SK-N-SH treated with all-trans-retinoic acid at 6 μM for 48 hours (cell line): ENCODE data around the gene TMLHE.

Source experiments
- ATAC-seq: fragments of 200-7000 bp; cut with Tn5 transposase; 3 replicates; pipeline ENCODE4 v1.9.1; 2020; ENCODE audit warnings: mild to moderate bottlenecking, moderate library complexity
- ARNTL ChIP-seq: fragments of 450-650 bp; formaldehyde crosslinking; IDR thresholded peaks from 2 replicates; pipeline ENCODE4 v1.5.0; 2020; ENCODE audit warnings: low read depth, mild to moderate bottlenecking, moderate library complexity, borderline replicate concordance
- CSDC2 ChIP-seq: fragments of 250-450 bp; sonication (Bioruptor Pico); IDR thresholded peaks from 2 replicates; pipeline ENCODE4 v1.5.0; 2020; ENCODE audit warnings: mild to moderate bottlenecking, moderate library complexity
- ESRRG ChIP-seq: fragments of 250-450 bp; sonication (Bioruptor Pico); IDR thresholded peaks from 2 replicates; pipeline ENCODE4 v1.6.1; 2021; ENCODE audit warnings: mild to moderate bottlenecking
- GLIS3 ChIP-seq: fragments of 250-450 bp; sonication (Bioruptor Pico); IDR thresholded peaks from 2 replicates; pipeline ENCODE4 v1.5.0; 2020; ENCODE audit warnings: mild to moderate bottlenecking, moderate library complexity
- ISL1 ChIP-seq: fragments of 250-450 bp; sonication (Bioruptor Pico); IDR thresholded peaks from 2 replicates; pipeline ENCODE4 v2.1.2; 2022; ENCODE audit warnings: mild to moderate bottlenecking, moderate library complexity
- OSR1 ChIP-seq: fragments of 250-450 bp; sonication (Bioruptor Pico); IDR thresholded peaks from 2 replicates; pipeline ENCODE4 v1.8.0; 2022; ENCODE audit warnings: moderate library complexity, mild to moderate bottlenecking, inconsistent platforms
- PPARA ChIP-seq: fragments of 250-450 bp; sonication (Bioruptor Pico); IDR thresholded peaks from 2 replicates; pipeline ENCODE4 v1.5.0; 2020; ENCODE audit warnings: mild to moderate bottlenecking, borderline replicate concordance
- RARB ChIP-seq: fragments of 250-450 bp; sonication (Bioruptor Pico); IDR thresholded peaks from 2 replicates; pipeline ENCODE4 v1.8.0; 2021; ENCODE audit warnings: mild to moderate bottlenecking, moderate library complexity
- SNAI2 ChIP-seq: fragments of 250-450 bp; sonication (Bioruptor Pico); IDR thresholded peaks from 2 replicates; pipeline ENCODE4 v1.5.0; 2020; ENCODE audit warnings: mild to moderate bottlenecking, moderate library complexity
- TCF4 ChIP-seq: fragments of 250-450 bp; sonication (Bioruptor Pico); IDR thresholded peaks from 2 replicates; pipeline ENCODE4 v1.8.0; 2021; ENCODE audit warnings: mild to moderate bottlenecking, moderate library complexity, borderline replicate concordance
- TOX ChIP-seq: fragments of 250-450 bp; sonication (Bioruptor Pico); IDR thresholded peaks from 2 replicates; pipeline ENCODE4 v1.8.0; 2021; ENCODE audit warnings: mild to moderate bottlenecking, moderate library complexity, borderline replicate concordance
- ZC3H10 ChIP-seq: fragments of 250-450 bp; sonication (Bioruptor Pico); IDR thresholded peaks from 2 replicates; pipeline ENCODE4 v1.5.1; 2021; ENCODE audit warnings: mild to moderate bottlenecking, moderate library complexity
- ZFP3 ChIP-seq: fragments of 250-450 bp; sonication (Bioruptor Pico); IDR thresholded peaks from 2 replicates; pipeline ENCODE4 v1.5.0; 2020; ENCODE audit warnings: mild to moderate bottlenecking, moderate library complexity
- ZFP30 ChIP-seq: fragments of 450-650 bp; formaldehyde crosslinking; IDR thresholded peaks from 2 replicates; pipeline ENCODE4 v1.5.0; 2022; ENCODE audit warnings: mild to moderate bottlenecking, moderate library complexity
- ZNF565 ChIP-seq: fragments of 450-650 bp; formaldehyde crosslinking; conservative IDR thresholded peaks from 2 replicates; pipeline ENCODE4 v1.5.0; 2020; ENCODE audit warnings: low read depth, mild to moderate bottlenecking, moderate library complexity
- ZNF70 ChIP-seq: fragments of 450-650 bp; formaldehyde crosslinking; IDR thresholded peaks from 2 replicates; pipeline ENCODE4 v1.5.0; 2020; ENCODE audit warnings: mild to moderate bottlenecking, moderate library complexity
- ZNF8 ChIP-seq: fragments of 450-650 bp; formaldehyde crosslinking; IDR thresholded peaks from 2 replicates; pipeline ENCODE4 v1.5.0; 2020; ENCODE audit warnings: mild to moderate bottlenecking, moderate library complexity
- TF ChIP-seq, protein P1 (sequence below): fragments of 250-450 bp; sonication (Bioruptor Pico); IDR thresholded peaks from 2 replicates; pipeline ENCODE4 v1.5.0; 2020; ENCODE audit warnings: mild to moderate bottlenecking, moderate library complexity
- TF ChIP-seq, protein P2 (sequence below): fragments of 250-450 bp; sonication (Bioruptor Pico); IDR thresholded peaks from 2 replicates; pipeline ENCODE4 v1.8.0; 2020; ENCODE audit warnings: mild to moderate bottlenecking, moderate library complexity, borderline replicate concordance
- TF ChIP-seq, protein P3 (sequence below): fragments of 250-450 bp; sonication (Bioruptor Pico); IDR thresholded peaks from 2 replicates; pipeline ENCODE4 v1.5.1; 2021; ENCODE audit warnings: mild to moderate bottlenecking, moderate library complexity
- TF ChIP-seq, protein P4 (sequence below): fragments of 250-450 bp; sonication (Bioruptor Pico); IDR thresholded peaks from 2 replicates; pipeline ENCODE4 v1.5.1; 2020; ENCODE audit warnings: low read depth, mild to moderate bottlenecking, moderate library complexity
- TF ChIP-seq, protein P5 (sequence below): fragments of 250-450 bp; sonication (Bioruptor Pico); IDR thresholded peaks from 2 replicates; pipeline ENCODE4 v1.8.0; 2021; ENCODE audit warnings: low read depth, mild to moderate bottlenecking, moderate library complexity, borderline replicate concordance

Gene TMLHE

DNA sequence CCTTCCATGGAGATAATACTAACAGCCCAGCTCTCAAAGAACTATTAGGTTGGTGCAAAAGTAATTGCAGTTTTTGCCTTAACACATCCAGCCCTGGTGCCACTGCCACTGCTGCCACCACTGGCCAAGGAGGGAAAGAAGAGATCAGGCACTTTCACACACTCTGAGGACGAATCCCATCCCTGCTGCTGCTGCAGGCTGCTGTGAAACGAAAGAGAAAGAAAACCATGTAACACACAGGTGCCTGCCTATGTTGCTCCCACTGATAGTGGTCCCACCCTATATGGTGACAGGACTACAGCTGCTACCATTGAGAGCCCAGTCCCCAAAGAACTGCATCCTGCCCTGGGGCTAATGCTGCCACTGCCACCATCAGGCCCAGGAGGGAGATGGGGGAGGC, 35.1 kb downstream of the TMLHE start:
- TF ChIP-seq TCF4 (CRISPR knock-in tag) = no peak
- TF ChIP-seq, protein P1, sequence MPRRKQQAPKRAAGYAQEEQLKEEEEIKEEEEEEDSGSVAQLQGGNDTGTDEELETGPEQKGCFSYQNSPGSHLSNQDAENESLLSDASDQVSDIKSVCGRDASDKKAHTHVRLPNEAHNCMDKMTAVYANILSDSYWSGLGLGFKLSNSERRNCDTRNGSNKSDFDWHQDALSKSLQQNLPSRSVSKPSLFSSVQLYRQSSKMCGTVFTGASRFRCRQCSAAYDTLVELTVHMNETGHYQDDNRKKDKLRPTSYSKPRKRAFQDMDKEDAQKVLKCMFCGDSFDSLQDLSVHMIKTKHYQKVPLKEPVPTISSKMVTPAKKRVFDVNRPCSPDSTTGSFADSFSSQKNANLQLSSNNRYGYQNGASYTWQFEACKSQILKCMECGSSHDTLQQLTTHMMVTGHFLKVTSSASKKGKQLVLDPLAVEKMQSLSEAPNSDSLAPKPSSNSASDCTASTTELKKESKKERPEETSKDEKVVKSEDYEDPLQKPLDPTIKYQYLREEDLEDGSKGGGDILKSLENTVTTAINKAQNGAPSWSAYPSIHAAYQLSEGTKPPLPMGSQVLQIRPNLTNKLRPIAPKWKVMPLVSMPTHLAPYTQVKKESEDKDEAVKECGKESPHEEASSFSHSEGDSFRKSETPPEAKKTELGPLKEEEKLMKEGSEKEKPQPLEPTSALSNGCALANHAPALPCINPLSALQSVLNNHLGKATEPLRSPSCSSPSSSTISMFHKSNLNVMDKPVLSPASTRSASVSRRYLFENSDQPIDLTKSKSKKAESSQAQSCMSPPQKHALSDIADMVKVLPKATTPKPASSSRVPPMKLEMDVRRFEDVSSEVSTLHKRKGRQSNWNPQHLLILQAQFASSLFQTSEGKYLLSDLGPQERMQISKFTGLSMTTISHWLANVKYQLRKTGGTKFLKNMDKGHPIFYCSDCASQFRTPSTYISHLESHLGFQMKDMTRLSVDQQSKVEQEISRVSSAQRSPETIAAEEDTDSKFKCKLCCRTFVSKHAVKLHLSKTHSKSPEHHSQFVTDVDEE (CRISPR knock-in tag) = no peak
- TF ChIP-seq, protein P2, sequence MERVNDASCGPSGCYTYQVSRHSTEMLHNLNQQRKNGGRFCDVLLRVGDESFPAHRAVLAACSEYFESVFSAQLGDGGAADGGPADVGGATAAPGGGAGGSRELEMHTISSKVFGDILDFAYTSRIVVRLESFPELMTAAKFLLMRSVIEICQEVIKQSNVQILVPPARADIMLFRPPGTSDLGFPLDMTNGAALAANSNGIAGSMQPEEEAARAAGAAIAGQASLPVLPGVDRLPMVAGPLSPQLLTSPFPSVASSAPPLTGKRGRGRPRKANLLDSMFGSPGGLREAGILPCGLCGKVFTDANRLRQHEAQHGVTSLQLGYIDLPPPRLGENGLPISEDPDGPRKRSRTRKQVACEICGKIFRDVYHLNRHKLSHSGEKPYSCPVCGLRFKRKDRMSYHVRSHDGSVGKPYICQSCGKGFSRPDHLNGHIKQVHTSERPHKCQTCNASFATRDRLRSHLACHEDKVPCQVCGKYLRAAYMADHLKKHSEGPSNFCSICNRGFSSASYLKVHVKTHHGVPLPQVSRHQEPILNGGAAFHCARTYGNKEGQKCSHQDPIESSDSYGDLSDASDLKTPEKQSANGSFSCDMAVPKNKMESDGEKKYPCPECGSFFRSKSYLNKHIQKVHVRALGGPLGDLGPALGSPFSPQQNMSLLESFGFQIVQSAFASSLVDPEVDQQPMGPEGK = no peak
- no peak for TF ChIP-seq PPARA (CRISPR knock-in tag)
- TF ChIP-seq, protein P3, sequence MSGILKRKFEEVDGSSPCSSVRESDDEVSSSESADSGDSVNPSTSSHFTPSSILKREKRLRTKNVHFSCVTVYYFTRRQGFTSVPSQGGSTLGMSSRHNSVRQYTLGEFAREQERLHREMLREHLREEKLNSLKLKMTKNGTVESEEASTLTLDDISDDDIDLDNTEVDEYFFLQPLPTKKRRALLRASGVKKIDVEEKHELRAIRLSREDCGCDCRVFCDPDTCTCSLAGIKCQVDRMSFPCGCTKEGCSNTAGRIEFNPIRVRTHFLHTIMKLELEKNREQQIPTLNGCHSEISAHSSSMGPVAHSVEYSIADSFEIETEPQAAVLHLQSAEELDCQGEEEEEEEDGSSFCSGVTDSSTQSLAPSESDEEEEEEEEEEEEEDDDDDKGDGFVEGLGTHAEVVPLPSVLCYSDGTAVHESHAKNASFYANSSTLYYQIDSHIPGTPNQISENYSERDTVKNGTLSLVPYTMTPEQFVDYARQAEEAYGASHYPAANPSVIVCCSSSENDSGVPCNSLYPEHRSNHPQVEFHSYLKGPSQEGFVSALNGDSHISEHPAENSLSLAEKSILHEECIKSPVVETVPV = no peak
- no peak for TF ChIP-seq ZNF565 (CRISPR knock-in tag)
- TF ChIP-seq ESRRG = no peak
- no peak for TF ChIP-seq ZC3H10 (CRISPR knock-in tag)
- TF ChIP-seq TOX (CRISPR knock-in tag) = no peak
- no peak for TF ChIP-seq ZNF8 (CRISPR knock-in tag)
- no peak for TF ChIP-seq SNAI2 (CRISPR knock-in tag)
- TF ChIP-seq ISL1 = no peak
- TF ChIP-seq ZNF70 (CRISPR knock-in tag) = no peak
- TF ChIP-seq GLIS3 = no peak
- TF ChIP-seq OSR1 (CRISPR knock-in tag) = no peak
- TF ChIP-seq, protein P4, sequence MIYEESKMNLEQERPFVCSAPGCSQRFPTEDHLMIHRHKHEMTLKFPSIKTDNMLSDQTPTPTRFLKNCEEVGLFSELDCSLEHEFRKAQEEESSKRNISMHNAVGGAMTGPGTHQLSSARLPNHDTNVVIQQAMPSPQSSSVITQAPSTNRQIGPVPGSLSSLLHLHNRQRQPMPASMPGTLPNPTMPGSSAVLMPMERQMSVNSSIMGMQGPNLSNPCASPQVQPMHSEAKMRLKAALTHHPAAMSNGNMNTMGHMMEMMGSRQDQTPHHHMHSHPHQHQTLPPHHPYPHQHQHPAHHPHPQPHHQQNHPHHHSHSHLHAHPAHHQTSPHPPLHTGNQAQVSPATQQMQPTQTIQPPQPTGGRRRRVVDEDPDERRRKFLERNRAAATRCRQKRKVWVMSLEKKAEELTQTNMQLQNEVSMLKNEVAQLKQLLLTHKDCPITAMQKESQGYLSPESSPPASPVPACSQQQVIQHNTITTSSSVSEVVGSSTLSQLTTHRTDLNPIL = no peak
- no peak for TF ChIP-seq RARB (CRISPR knock-in tag)
- no peak for TF ChIP-seq ARNTL (CRISPR knock-in tag)
- TF ChIP-seq, protein P5, sequence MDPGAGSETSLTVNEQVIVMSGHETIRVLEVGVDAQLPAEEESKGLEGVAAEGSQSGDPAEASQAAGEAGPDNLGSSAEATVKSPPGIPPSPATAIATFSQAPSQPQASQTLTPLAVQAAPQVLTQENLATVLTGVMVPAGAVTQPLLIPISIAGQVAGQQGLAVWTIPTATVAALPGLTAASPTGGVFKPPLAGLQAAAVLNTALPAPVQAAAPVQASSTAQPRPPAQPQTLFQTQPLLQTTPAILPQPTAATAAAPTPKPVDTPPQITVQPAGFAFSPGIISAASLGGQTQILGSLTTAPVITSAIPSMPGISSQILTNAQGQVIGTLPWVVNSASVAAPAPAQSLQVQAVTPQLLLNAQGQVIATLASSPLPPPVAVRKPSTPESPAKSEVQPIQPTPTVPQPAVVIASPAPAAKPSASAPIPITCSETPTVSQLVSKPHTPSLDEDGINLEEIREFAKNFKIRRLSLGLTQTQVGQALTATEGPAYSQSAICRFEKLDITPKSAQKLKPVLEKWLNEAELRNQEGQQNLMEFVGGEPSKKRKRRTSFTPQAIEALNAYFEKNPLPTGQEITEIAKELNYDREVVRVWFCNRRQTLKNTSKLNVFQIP (CRISPR knock-in tag) = no peak
- TF ChIP-seq CSDC2 = no peak
- ATAC-seq = no peak

DNA sequence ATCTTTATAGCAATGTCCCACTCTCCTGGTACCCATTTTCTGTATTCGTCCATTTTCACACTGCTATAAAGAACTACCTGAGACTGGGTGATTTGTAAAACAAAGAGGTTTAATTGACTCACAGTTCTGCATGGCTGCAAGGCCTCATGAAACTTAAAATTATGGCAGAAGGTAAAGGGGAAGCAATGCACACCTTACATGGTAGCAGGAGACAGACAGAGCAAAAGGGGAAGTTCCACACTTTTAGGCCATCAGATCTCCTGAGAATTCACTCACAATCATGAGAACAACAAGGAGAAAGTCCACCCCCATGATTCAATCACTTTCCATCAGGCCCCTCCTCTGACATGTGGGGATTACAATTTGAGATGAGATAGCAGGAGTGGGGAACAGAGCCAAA, 49.7 kb downstream of the TMLHE start:
- TF ChIP-seq ZFP30 (no peak), OSR1 (CRISPR knock-in tag) (no peak)

DNA sequence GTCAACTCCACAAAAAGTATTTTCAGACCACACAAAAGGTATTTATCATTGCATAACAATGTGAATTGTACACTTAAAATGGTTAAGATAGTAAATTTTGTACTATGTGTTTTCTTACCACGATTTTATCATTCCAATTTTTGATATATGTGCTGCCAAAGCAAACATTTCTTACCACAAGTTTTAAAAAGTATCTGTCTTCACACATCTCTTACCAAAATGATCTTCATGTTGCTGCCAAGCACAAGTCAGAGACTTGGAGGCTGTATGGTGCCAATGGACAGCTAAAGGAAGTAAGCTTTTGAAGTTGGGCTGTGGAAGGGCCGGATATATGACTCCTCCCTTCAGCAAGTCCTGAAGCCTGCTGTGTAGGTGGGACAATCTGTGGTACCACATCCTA, 67.9 kb downstream of the TMLHE start:
- no peak for TF ChIP-seq ZNF70 (CRISPR knock-in tag)
- TF ChIP-seq ZFP3 (CRISPR knock-in tag) = no peak
- no peak for TF ChIP-seq ZC3H10 (CRISPR knock-in tag)
- no peak for TF ChIP-seq GLIS3
- no peak for TF ChIP-seq PPARA (CRISPR knock-in tag)
- TF ChIP-seq, protein P1 (CRISPR knock-in tag) = no peak
- no peak for TF ChIP-seq OSR1 (CRISPR knock-in tag)
- no peak for TF ChIP-seq ESRRG
- TF ChIP-seq, protein P3 = no peak
- TF ChIP-seq TOX (CRISPR knock-in tag) = no peak
- ATAC-seq = no peak

More for the DNA sequence above, 49.7 kb downstream of the TMLHE start:
- ATAC-seq = no peak
